ENCODE results near the gene DYNLT1.
A peak's percentile ranks its signal among the peaks of the same experiment; 100 is the strongest.
"Not testable (repeated sequence)": the region's sequence is repeated elsewhere in the genome, so short reads cannot be mapped to it uniquely, and the experiment has no call there.

DYNLT1 gene

DNA sequence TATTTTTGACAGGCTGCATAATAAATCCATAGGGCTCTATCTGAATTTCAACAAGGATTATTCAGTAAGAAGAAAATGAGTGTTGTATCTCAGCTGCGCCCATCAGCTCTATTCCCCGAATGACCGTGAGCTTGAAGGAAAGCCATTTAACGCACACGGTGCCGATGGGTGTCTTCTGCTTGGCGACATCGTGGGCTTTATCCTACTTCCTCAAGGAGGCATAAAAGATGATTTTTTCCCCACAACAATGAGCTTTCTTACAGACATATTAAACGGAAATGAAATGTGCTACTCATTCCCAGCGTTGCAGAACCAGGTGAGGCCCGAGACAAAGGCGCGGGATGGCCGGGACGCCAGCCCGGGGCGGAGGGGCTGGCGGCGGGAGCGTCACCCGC, 710 bp downstream of the DYNLT1 start:
- peaks cover 26% of the 10 kb centered on the region for H3K4me1 ChIP-seq
- peak overlapping the region; percentile 92 for H3K4me2 ChIP-seq
- peaks cover 52% of the 10 kb centered on the region for H4K20me1 ChIP-seq
- H3K27me3 ChIP-seq, result peaks cover 11% of the 10 kb centered on the region; the same call in 1 of the 2 replicates
- no peak for TF ChIP-seq Cebpa-rat (IDR thresholded peaks at IDR 0.05)
- H3K9ac ChIP-seq, result peak overlapping the region; percentile 87
- no peaks in the 10 kb centered on the region for H3K9me3 ChIP-seq
- peaks cover 24% of the 10 kb centered on the region for H3K36me3 ChIP-seq
- peak overlapping the region; percentile 99 for H3K4me3 ChIP-seq
- H3K27ac ChIP-seq, result peak overlapping the region; percentile 84

DNA sequence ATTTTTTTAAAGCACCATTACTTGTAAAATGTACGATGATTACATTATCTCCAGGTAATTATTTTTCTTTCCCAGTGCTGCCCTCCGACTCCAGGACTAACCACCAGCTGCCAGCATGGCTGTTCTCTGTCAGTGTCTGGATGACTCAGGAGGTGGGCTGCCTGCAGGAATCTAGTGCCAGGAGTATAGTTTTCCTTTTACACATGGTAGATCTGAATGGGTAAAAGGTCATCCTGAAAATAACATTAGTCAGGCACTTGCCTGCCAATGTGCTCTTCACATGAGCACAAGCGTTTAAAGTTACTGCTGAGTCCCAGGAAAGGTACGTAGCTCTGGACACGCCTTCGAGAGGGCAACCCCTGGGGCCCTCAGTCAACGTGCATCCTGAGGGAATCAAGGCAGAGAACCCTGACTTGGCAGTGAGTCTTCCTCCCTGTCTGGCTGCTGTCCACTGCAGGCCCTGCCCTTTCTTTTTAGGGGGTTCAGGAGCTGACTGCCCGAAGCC, 2.4 kb downstream of the DYNLT1 start:
- Histone ChIP-seq H3K4me3 (no peak overlapping the region), H3K9ac (no peak overlapping the region), H3K4me2 (peak overlapping the region; percentile 92; the same call in 1 of the 2 replicates), H4K20me1 (peaks cover 63% of the 10 kb centered on the region), H3K4me1 (peaks cover 22% of the 10 kb centered on the region), H3K27me3 (peaks cover 11% of the 10 kb centered on the region; the same call in 1 of the 2 replicates), H3K27ac (no peak overlapping the region), H3K9me3 (no peaks in the 10 kb centered on the region), H3K36me3 (peaks cover 37% of the 10 kb centered on the region)
- TF ChIP-seq Cebpa-rat (IDR thresholded peaks at IDR 0.05), result no peak

DNA sequence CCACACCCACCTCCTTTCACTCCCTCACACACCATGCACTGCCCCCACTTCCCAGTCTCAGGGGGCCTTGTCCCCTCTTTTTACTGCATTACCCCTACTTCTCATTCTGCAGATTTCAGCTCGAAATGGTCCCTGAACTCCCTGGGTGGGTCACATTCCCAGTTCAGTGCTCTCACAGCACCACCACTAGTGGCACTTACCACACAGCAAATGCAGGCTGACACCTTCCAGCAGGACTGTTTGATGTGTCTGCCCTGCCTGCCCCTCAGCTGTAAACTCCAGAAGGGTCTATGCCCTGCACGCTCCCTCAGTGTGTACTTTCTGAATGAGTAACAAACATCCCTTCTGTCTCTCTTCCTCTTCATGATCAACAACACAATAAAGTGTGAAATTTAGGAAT, 4.0 kb downstream of the DYNLT1 start:
- 0 out of 2 replicates have a peak, but pooled peaks cover under 1% of the 10 kb centered on the region for H3K27me3 ChIP-seq
- peaks cover 22% of the 10 kb centered on the region for H3K4me1 ChIP-seq
- H4K20me1 ChIP-seq, result peaks cover 73% of the 10 kb centered on the region
- H3K9me3 ChIP-seq, result no peaks in the 10 kb centered on the region
- no peak for TF ChIP-seq Cebpa-rat (IDR thresholded peaks at IDR 0.05)
- H3K4me3 ChIP-seq, result no peak overlapping the region
- peaks cover 52% of the 10 kb centered on the region for H3K36me3 ChIP-seq
- no peak overlapping the region for H3K4me2 ChIP-seq
- no peak overlapping the region for H3K9ac ChIP-seq
- no peak overlapping the region for H3K27ac ChIP-seq

GRCh38 chr6:158639056-158639455, 5.5 kb downstream of the DYNLT1 start:
- Histone ChIP-seq H3K4me2 (no peak overlapping the region), H3K4me1 (peaks cover 14% of the 10 kb centered on the region), H3K27me3 (no peaks in the 10 kb centered on the region), H3K27ac (no peak overlapping the region), H3K4me3 (no peak overlapping the region), H3K9me3 (no peaks in the 10 kb centered on the region), H3K9ac (no peak overlapping the region), H3K36me3 (peaks cover 65% of the 10 kb centered on the region), H4K20me1 (peaks cover 73% of the 10 kb centered on the region)
- TF ChIP-seq Cebpa-rat (IDR thresholded peaks at IDR 0.05), result no peak

DNA sequence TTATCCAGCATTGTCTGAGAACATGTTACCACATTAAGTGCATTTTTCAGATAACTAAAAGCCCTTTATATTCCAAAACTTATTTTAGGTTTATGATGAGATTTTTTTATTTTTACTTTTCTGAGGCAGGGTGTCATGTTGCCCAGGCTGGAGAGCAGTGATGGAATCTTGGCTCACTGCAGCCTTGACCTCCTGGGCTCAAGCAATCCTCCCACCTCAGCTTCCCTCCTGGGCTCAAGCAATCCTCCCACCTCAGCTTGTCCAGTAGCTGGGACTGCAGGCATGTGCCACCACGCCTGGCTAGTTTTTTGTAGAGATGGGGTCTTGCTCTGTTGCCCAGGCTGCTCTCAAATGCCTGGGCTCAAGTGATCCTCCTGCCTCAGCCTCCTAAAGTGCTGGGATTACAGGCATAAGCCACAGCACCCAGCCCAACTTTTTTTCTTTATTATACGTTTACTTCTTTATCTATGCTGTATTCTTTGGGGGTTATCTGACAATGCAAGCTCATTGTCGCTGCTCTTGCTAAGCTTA, 6.2 kb downstream of the DYNLT1 start:
- no peaks in the 10 kb centered on the region for H3K27me3 ChIP-seq
- no peak overlapping the region for H3K9ac ChIP-seq
- no peaks in the 10 kb centered on the region for H3K9me3 ChIP-seq
- H4K20me1 ChIP-seq, result peaks cover 68% of the 10 kb centered on the region
- TF ChIP-seq Cebpa-rat (IDR thresholded peaks at IDR 0.05), result no peak
- H3K36me3 ChIP-seq, result peaks cover 65% of the 10 kb centered on the region
- peaks cover 10% of the 10 kb centered on the region for H3K4me1 ChIP-seq
- H3K4me3 ChIP-seq, result no peak overlapping the region
- no peak overlapping the region for H3K27ac ChIP-seq
- no peak overlapping the region for H3K4me2 ChIP-seq

DNA sequence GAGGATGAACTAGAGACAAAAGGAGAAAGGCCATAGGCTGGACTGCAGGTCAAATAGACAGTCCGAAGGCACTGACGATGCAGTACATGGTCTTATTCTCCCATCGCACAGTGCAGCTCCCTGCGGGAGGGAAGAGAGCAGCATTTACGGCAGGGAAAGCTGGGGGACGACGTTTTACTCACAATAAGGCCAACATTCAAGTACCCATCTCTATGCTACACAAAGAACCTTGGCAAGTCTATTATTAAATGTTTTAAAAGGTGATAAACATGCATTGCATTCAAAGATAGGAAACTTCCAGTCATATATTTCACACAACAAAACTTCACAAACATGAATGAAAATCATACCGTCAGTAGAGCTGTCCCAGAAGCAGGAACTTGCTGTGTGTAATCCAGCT, 7.8 kb downstream of the DYNLT1 start:
- no peak overlapping the region for H3K4me2 ChIP-seq
- no peaks in the 10 kb centered on the region for H3K4me1 ChIP-seq
- no peak overlapping the region for H3K4me3 ChIP-seq
- peaks cover 52% of the 10 kb centered on the region for H4K20me1 ChIP-seq
- TF ChIP-seq Cebpa-rat (IDR thresholded peaks at IDR 0.05), result no peak
- H3K36me3 ChIP-seq, result peaks cover 77% of the 10 kb centered on the region
- H3K27ac ChIP-seq, result no peak overlapping the region
- no peaks in the 10 kb centered on the region for H3K27me3 ChIP-seq
- no peaks in the 10 kb centered on the region for H3K9me3 ChIP-seq
- no peak overlapping the region for H3K9ac ChIP-seq

DNA sequence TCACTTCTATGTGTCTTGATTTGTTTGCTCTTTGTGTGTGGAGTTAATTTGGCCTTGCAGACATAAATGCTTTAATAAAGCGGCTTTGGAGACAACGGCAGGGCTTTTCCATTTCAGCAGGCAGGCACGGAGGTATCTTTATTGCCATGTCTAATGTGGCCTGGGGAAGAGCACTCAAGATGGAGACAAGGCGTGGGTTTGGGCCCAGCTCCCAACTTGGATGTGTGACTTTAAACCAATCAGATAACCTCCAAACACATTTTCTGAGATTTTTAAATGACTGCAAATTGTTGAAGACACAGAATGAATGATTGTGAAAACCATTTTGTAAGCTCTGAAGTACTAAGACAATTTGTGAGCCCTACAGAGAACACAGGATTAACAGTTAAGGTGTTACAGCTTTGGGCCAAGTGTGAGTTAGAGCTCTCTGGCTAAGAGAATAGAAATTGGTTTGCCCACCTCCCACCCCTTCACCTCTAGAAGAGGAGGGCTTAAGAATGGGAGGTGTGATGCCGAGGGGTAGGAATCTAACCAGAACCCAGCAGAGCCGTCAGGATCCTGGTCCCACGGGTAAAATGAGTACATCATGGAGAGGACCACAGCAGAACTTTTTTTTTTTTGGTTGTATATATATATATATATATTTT, 9.0 kb downstream of the DYNLT1 start:
- H3K4me1 ChIP-seq, result no peaks in the 10 kb centered on the region
- H3K27ac ChIP-seq, result no peak overlapping the region
- H3K9ac ChIP-seq, result no peak overlapping the region
- peaks cover 44% of the 10 kb centered on the region for H4K20me1 ChIP-seq
- H3K4me3 ChIP-seq, result no peak overlapping the region
- H3K36me3 ChIP-seq, result peaks cover 87% of the 10 kb centered on the region
- H3K4me2 ChIP-seq, result no peak overlapping the region
- TF ChIP-seq Cebpa-rat (IDR thresholded peaks at IDR 0.05), result no peak
- H3K9me3 ChIP-seq, result no peaks in the 10 kb centered on the region
- H3K27me3 ChIP-seq, result no peaks in the 10 kb centered on the region

DNA sequence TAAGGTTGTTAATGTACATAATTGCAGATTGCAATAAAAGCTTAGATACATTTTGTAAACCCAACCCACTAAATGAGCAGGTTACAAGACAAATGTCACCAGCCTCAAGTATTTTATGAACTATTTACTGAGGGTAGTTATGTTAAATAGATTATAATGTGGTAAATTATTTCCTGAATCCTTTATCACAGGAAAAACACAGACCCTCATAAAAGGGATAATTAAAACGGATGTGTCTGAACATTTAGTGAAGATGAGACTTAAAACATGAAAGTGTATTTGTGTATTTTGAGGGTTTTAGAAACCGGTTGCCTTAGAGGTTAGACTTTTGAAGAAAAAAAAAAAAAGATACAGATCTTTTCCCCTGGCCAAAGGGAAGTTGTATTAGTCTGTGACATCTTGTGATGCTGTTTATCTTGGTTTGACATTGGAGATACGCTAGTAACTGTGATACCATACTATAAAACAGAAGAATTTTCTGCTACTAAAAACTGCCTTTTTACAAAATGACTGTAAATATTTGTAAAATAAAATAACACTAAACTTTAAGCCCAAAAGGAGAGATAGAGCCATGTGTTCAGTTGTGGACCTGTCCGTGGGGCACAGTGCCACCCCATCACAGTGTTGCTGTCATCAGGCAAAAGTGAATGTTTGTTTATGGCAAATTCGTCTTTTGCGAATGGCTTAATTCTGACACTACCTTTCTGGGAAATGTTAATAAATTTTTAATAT, 9.7 kb downstream of the DYNLT1 start:
- Histone ChIP-seq H3K36me3 (peaks cover 87% of the 10 kb centered on the region), H3K9ac (no peak overlapping the region), H3K4me1 (no peaks in the 10 kb centered on the region), H3K4me2 (no peak overlapping the region), H3K4me3 (no peak overlapping the region), H3K27me3 (no peaks in the 10 kb centered on the region), H4K20me1 (peaks cover 40% of the 10 kb centered on the region), H3K9me3 (no peaks in the 10 kb centered on the region), H3K27ac (no peak overlapping the region)
- no peak for TF ChIP-seq Cebpa-rat (IDR thresholded peaks at IDR 0.05)

DNA sequence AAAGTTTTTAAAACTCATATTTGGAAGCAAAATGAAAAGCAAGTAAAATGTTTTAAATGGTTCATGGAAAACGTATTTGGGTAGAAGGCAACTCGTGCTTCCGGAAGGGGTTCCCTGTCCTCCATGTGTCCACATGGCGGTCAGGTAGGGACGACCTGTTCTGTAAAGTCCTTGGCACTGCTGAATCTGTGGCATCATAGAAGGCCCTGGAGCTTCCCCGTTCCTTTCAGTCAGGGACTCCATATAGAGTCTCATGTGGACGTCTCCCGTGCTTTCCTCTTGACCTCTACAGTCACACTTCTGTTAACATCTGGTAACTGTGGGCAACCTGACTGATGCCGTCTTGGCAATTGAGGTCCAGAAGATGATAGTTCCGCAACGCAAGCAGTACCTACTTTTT, 11.4 kb downstream of the DYNLT1 start:
- Histone ChIP-seq H3K4me3 (no peak overlapping the region), H3K36me3 (peaks cover 87% of the 10 kb centered on the region), H3K27me3 (no peaks in the 10 kb centered on the region), H3K9ac (no peak overlapping the region), H3K9me3 (no peaks in the 10 kb centered on the region), H3K4me2 (no peak overlapping the region), H3K4me1 (no peaks in the 10 kb centered on the region), H3K27ac (no peak overlapping the region), H4K20me1 (peaks cover 40% of the 10 kb centered on the region)
- no peak for TF ChIP-seq Cebpa-rat (IDR thresholded peaks at IDR 0.05)

DNA sequence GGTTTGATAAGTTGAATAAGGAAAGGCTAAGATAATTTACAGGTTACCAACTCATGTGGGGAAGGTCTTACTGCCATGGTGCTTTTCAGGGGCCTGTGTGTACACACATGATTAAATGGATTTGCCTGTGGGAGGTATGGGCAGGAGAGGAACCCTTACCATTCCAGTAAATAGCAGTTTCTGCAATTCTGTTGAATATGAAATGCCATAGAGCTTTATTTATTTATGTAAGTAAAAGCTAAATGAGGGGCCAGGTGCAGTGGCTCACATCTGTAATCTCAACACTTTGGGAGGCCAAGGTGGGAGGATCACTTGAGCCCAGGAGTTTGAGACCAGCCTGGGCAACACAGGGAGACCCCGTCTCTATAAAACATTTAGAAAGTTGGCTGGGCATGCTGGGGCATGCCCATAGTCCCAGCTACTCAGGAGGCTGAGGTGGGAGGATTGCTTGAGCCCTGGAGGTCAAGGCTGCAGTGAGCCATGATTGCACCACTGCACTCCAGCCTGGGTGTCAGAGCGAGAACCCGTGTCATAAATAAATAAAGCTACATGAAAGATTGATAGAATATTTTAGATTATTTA, 11.9 kb downstream of the DYNLT1 start:
- H3K4me3 ChIP-seq, H3K4me2 ChIP-seq, H3K9me3 ChIP-seq, H3K9ac ChIP-seq, H3K27me3 ChIP-seq, H3K27ac ChIP-seq, H3K4me1 ChIP-seq: not testable (repeated sequence)
- Histone ChIP-seq H4K20me1 (peaks cover 42% of the 10 kb centered on the region), H3K36me3 (peaks cover 90% of the 10 kb centered on the region)
